ENCODE data around the gene CUX1. TPM values are rescaled to one million over a fixed set of nuclear protein-coding genes. Genes with fewer than 3 reads are reported as not detected.

CUX1 gene
- total RNA-seq, 4 donors from 2014 or later: 93.8 to 156 (median 112) TPM

GRCh38 chr7:102248456-102249395 is 431.3 kb downstream of the CUX1 start:
- DNase-seq: no peak
- peaks cover 0 to 8% of the 10 kb centered on the region in 2 donors for H3K36me3 ChIP-seq
- no peaks in the 10 kb centered on the region for H3K27me3 ChIP-seq
- intact Hi-C loops (cut with DNase I): no loop called here
- TF ChIP-seq CTCF (IDR thresholded peaks at IDR 0.05) (no peak), POLR2A (IDR thresholded peaks at IDR 0.05) (no peak)
- H3K9me3 ChIP-seq: no peaks in the 10 kb centered on the region
- no peak overlapping the region for H3K4me3 ChIP-seq (replicated peaks in 1 of 3)
- H3K27ac ChIP-seq: no peak overlapping the region
- WGBS, 2 donors: 89 to 93% methylated on average over 93 to 94 of the region's 117 CpGs
- peaks cover 10 to 18% of the 10 kb centered on the region in 2 donors for H3K4me1 ChIP-seq

GRCh38 chr7:102251531-102252365 is 434.3 kb downstream of the CUX1 start:
- no peaks in the 10 kb centered on the region for H3K9me3 ChIP-seq
- peak overlapping the region in 2 of 3 donors; percentile 7 to 33 for H3K27ac ChIP-seq
- WGBS, 2 donors: 58% methylated on average over 7 of the region's 7 CpGs
- no peak overlapping the region for H3K4me3 ChIP-seq (replicated peaks in 1 of 3)
- intact Hi-C loops (cut with DNase I): no loop called here
- DNase-seq: no peak
- no peaks in the 10 kb centered on the region for H3K27me3 ChIP-seq
- H3K4me1 ChIP-seq: peaks cover 10 to 18% of the 10 kb centered on the region in 2 donors
- no peak for TF ChIP-seq CTCF (IDR thresholded peaks at IDR 0.05)
- TF ChIP-seq POLR2A (IDR thresholded peaks at IDR 0.05): no peak
- peaks cover 0 to 8% of the 10 kb centered on the region in 2 donors for H3K36me3 ChIP-seq

GRCh38 chr7:102252366-102252982 is 435.0 kb downstream of the CUX1 start:
- Histone ChIP-seq H3K4me3 (replicated peaks in 1 of 3) (no peak overlapping the region), H3K9me3 (no peaks in the 10 kb centered on the region), H3K4me1 (peaks cover 10 to 18% of the 10 kb centered on the region in 2 donors), H3K27me3 (no peaks in the 10 kb centered on the region), H3K27ac (peak overlapping the region in 2 of 3 donors; percentile 7 to 33), H3K36me3 (peaks cover 0 to 8% of the 10 kb centered on the region in 2 donors)
- 41 to 54% methylated on average over 11 of the region's 11 CpGs for WGBS, 2 donors
- DNase-seq: no peak
- intact Hi-C loops (cut with DNase I): no loop called here
- TF ChIP-seq POLR2A (IDR thresholded peaks at IDR 0.05) (no peak), CTCF (IDR thresholded peaks at IDR 0.05) (no peak)

- H3K27ac ChIP-seq: no peak overlapping the region
- H3K36me3 ChIP-seq: peaks cover 0 to 8% of the 10 kb centered on the region in 2 donors
- no peaks in the 10 kb centered on the region for H3K9me3 ChIP-seq
- WGBS, 2 donors: 63 to 68% methylated on average over 16 to 19 of the region's 19 CpGs
- H3K27me3 ChIP-seq: no peaks in the 10 kb centered on the region
- intact Hi-C loops (cut with DNase I): no loop called here
- H3K4me3 ChIP-seq (replicated peaks in 1 of 3): no peak overlapping the region
- no peak for TF ChIP-seq POLR2A (IDR thresholded peaks at IDR 0.05)
- peaks cover 10 to 18% of the 10 kb centered on the region in 2 donors for H3K4me1 ChIP-seq
- DNase-seq: peak; percentile 82 to 83
These were observed 435.9 kb downstream of the CUX1 start for GRCh38 chr7:102253066-102253972.
